Subcutaneous abdominal adipose tissue (tissue), 5 donors: Measurements from ENCODE around the gene SIX2.
A peak's percentile ranks its signal among the peaks of the same experiment; 100 is the strongest.

Experiments used
- H3K27ac ChIP-seq: one replicate; pipeline ENCODE4 v1.7.0; 2013; ENCODE audit warnings: low read depth, mild to moderate bottlenecking, inconsistent platforms, low read length, moderate library complexity
- H3K27me3 ChIP-seq, 5 donors: one replicate each; pipeline ENCODE4 v1.7.0; 2013; ENCODE audit warnings: low read length in 5 of 5, inconsistent platforms in 1 of 5; ENCODE audit not compliant: control insufficient read depth in 5 of 5, insufficient read depth in 4 of 5
- H3K36me3 ChIP-seq, 5 donors: one replicate each; pipeline ENCODE4 v1.7.0; 2013; ENCODE audit warnings: low read length in 5 of 5; ENCODE audit not compliant: control insufficient read depth in 5 of 5, insufficient read depth in 5 of 5
- H3K4me1 ChIP-seq, 5 donors: one replicate each; pipeline ENCODE4 v1.7.0; 2013; ENCODE audit warnings: low read length in 5 of 5, mild to moderate bottlenecking in 3 of 5, moderate library complexity in 1 of 5; ENCODE audit not compliant: control insufficient read depth in 5 of 5, insufficient read depth in 5 of 5
- H3K4me3 ChIP-seq, 5 donors: one replicate each; pipeline ENCODE4 v1.7.0; 2013; ENCODE audit warnings: low read length in 5 of 5, low read depth in 1 of 5
- H3K9ac ChIP-seq, 5 donors: one replicate each; pipeline ENCODE4 v1.7.0; 2013; ENCODE audit warnings: low read length in 5 of 5, mild to moderate bottlenecking in 4 of 5, moderate library complexity in 3 of 5
- H3K9me3 ChIP-seq, 5 donors: one replicate each; pipeline ENCODE4 v1.7.0; 2013; ENCODE audit warnings: low read length in 5 of 5; ENCODE audit not compliant: control insufficient read depth in 5 of 5
- donor health status: healthy.
- donor health status: healthy.
- donor health status: healthy.
- donor health status: healthy.
- donor health status: healthy.

SIX2 gene

GRCh38 chr2:45004562-45005191 is 4.6 kb downstream of the SIX2 start:
- Histone ChIP-seq H3K27ac (no peak overlapping the region), H3K4me3 (peak overlapping the region in 3 of 5 donors; percentile 26 to 47 (median 44)), H3K27me3 (peaks cover 34 to 79% (median 64%) of the 10 kb centered on the region in 5 donors), H3K9me3 (no peaks in the 10 kb centered on the region), H3K36me3 (peaks cover 0 to 11% (median 5%) of the 10 kb centered on the region in 5 donors), H3K9ac (no peak overlapping the region), H3K4me1 (peaks cover 0 to 65% (median 47%) of the 10 kb centered on the region in 5 donors)

GRCh38 chr2:45003579-45004551 is 5.4 kb downstream of the SIX2 start:
- H3K27me3 ChIP-seq: peaks cover 40 to 85% (median 71%) of the 10 kb centered on the region in 5 donors
- H3K9me3 ChIP-seq: no peaks in the 10 kb centered on the region
- H3K9ac ChIP-seq: no peak overlapping the region
- peaks cover 0 to 11% (median 5%) of the 10 kb centered on the region in 5 donors for H3K36me3 ChIP-seq
- H3K27ac ChIP-seq: no peak overlapping the region
- H3K4me3 ChIP-seq: peak overlapping the region in 3 of 5 donors; percentile 26 to 47 (median 44)
- H3K4me1 ChIP-seq: peaks cover 0 to 57% (median 45%) of the 10 kb centered on the region in 5 donors

DNA sequence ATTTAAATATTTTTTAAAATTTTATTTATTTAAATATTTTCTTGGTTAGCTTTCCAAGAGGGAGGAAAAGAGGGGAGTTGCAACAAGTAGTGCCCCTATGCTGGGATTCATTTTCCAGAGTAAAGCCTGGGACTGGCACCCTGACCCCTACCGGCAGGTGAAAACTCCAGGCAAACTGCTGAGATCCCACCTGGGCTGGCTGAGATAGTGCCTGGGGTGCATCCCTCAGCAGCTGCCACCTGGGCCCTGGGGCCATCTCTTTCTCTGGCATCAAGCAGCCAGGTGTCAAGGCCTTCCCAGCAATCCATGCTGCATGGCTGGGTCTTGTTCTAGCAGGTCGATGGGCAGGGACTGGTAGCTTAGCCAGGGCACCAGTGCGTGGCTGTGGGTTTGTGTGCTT is 6.6 kb downstream of the SIX2 start:
- Histone ChIP-seq H3K9ac (no peak overlapping the region), H3K4me1 (peaks cover 0 to 45% (median 33%) of the 10 kb centered on the region in 5 donors), H3K4me3 (no peak overlapping the region), H3K27me3 (peaks cover 41 to 85% (median 78%) of the 10 kb centered on the region in 5 donors), H3K27ac (no peak overlapping the region), H3K9me3 (no peaks in the 10 kb centered on the region), H3K36me3 (peaks cover 0 to 11% (median 5%) of the 10 kb centered on the region in 5 donors)

GRCh38 chr2:45001869-45002385 is 7.3 kb downstream of the SIX2 start:
- H3K27me3 ChIP-seq: peaks cover 40 to 85% (median 75%) of the 10 kb centered on the region in 5 donors

DNA sequence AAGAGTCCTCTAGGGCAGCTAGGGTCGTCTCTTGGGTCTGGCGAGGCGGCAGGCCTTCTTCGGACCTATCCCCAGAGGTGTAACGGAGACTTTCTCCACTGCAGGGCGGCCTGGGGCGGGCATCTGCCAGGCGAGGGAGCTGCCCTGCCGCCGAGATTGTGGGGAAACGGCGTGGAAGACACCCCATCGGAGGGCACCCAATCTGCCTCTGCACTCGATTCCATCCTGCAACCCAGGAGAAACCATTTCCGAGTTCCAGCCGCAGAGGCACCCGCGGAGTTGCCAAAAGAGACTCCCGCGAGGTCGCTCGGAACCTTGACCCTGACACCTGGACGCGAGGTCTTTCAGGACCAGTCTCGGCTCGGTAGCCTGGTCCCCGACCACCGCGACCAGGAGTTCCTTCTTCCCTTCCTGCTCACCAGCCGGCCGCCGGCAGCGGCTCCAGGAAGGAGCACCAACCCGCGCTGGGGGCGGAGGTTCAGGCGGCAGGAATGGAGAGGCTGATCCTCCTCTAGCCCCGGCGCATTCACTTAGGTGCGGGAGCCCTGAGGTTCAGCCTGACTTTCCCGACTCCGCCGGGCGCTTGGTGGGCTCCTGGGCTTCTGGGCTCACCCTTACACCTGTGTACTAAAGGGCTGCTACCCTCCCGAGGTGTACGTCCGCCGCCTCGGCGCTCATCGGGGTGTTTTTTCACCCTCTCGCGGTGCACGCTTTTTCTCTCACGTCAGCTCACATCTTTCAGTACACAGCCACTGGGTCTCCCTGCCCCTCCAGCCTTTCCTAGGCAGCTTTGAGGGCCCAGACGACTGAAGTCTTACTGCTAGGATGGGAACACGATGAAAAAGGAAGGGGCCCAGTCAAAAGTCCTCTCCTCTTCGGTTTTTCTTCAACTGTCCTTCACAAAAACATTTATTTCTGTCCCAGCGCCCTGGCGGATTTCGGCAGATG is 8.1 kb downstream of the SIX2 start:
- Histone ChIP-seq H3K27ac (no peak overlapping the region), H3K9me3 (no peaks in the 10 kb centered on the region), H3K9ac (peak overlapping the region in 2 of 5 donors; percentile 10 to 57), H3K4me1 (peaks cover 0 to 37% (median 26%) of the 10 kb centered on the region in 5 donors), H3K36me3 (peaks cover 0 to 11% (median 5%) of the 10 kb centered on the region in 5 donors), H3K4me3 (peak overlapping the region; percentile 31 to 61 (median 46)), H3K27me3 (peaks cover 36 to 80% (median 69%) of the 10 kb centered on the region in 5 donors)

More at GRCh38 chr2:45001869-45002385, 7.3 kb downstream of the SIX2 start:
- peaks cover 0 to 40% (median 26%) of the 10 kb centered on the region in 5 donors for H3K4me1 ChIP-seq
- H3K27ac ChIP-seq: no peak overlapping the region
- peak overlapping the region in 3 of 5 donors; percentile 31 to 61 (median 42) for H3K4me3 ChIP-seq
- peaks cover 0 to 11% (median 5%) of the 10 kb centered on the region in 5 donors for H3K36me3 ChIP-seq
- H3K9ac ChIP-seq: no peak overlapping the region
- H3K9me3 ChIP-seq: no peaks in the 10 kb centered on the region

- no peak overlapping the region for H3K27ac ChIP-seq
- peaks cover 0 to 6% (median 0%) of the 10 kb centered on the region in 5 donors for H3K36me3 ChIP-seq
- peaks cover 32 to 73% (median 63%) of the 10 kb centered on the region in 5 donors for H3K27me3 ChIP-seq
- H3K9ac ChIP-seq: no peak overlapping the region
- peak overlapping the region in 2 of 5 donors; percentile 42 to 55 for H3K4me3 ChIP-seq
- H3K4me1 ChIP-seq: peaks cover 0 to 33% (median 26%) of the 10 kb centered on the region in 5 donors
- no peaks in the 10 kb centered on the region for H3K9me3 ChIP-seq
These were observed 8.8 kb downstream of the SIX2 start for GRCh38 chr2:45000341-45000901.

DNA sequence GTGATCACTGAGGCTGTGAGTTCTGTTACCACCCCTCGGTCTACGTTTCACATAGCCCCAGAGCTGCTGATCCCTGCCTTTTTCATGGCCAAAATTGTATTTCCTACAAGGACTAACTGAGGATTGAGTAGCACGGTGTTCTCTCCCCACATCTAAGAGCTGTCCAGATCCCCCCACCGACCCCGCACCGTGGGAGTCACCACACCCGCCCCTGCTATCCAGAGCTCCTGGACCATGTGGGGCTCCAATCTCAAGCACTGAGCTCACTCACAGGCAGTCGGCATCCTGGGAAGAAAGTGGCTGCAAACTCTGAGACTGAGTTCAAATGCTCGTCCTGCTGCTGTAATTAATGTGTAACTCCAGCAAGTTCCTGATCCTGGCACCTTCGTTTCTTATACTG is 9.7 kb downstream of the SIX2 start:
- H3K27ac ChIP-seq: no peak overlapping the region
- peaks cover 32 to 68% (median 58%) of the 10 kb centered on the region in 5 donors for H3K27me3 ChIP-seq
- H3K4me1 ChIP-seq: peaks cover 0 to 28% (median 21%) of the 10 kb centered on the region in 5 donors
- H3K9me3 ChIP-seq: no peaks in the 10 kb centered on the region
- no peak overlapping the region for H3K9ac ChIP-seq
- no peak overlapping the region for H3K4me3 ChIP-seq
- peaks cover 0 to 2% (median 0%) of the 10 kb centered on the region in 5 donors for H3K36me3 ChIP-seq

GRCh38 chr2:44997963-44998362 is 11.3 kb downstream of the SIX2 start:
- Histone ChIP-seq H3K9me3 (no peaks in the 10 kb centered on the region), H3K4me3 (no peak overlapping the region), H3K9ac (no peak overlapping the region), H3K36me3 (no peaks in the 10 kb centered on the region), H3K27ac (no peak overlapping the region), H3K27me3 (peaks cover 23 to 53% (median 46%) of the 10 kb centered on the region in 5 donors), H3K4me1 (peaks cover 0 to 19% (median 15%) of the 10 kb centered on the region in 5 donors)

DNA sequence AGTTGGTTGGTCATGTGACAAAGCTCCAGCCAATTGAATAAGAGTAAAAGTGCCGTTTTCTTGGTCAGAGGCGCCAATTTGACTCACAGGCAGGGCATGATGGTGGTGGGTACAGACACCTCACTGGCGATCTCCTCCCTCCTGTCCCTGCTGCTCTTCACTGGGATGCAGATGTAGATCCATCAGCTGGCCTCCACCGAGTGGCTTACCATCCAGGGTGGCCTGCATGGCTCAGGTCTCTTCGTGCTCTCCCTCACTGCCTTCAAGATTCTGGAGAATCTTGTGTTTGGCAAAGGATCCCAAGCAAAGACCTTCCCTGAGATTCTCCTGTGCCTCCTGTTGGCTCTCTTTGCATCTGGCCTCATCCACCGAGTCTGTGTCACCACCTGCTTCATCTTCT is 12.9 kb downstream of the SIX2 start:
- no peak overlapping the region for H3K4me3 ChIP-seq
- H3K27ac ChIP-seq: no peak overlapping the region
- H3K9me3 ChIP-seq: peaks cover 0 to 2% (median 0%) of the 10 kb centered on the region in 5 donors
- peaks cover 18 to 38% (median 32%) of the 10 kb centered on the region in 5 donors for H3K27me3 ChIP-seq
- H3K4me1 ChIP-seq: peaks cover 0 to 12% (median 10%) of the 10 kb centered on the region in 5 donors
- no peaks in the 10 kb centered on the region for H3K36me3 ChIP-seq
- no peak overlapping the region for H3K9ac ChIP-seq
